ENCODE measurements around the gene HS3ST3B1. TPM values are rescaled to one million over a fixed set of nuclear protein-coding genes. Genes with fewer than 3 reads are reported as not detected.

Gene HS3ST3B1
- total RNA-seq, 1 experiment from 2014 or later, result 2.4 TPM

- no TSS peak for BruUV-seq (replicated peaks)
- H3K36me3 ChIP-seq (ENCODE audit: control insufficient read depth in 1 of 2, insufficient read depth in 2 of 2, low read length in 2 of 2), result no peaks in the 10 kb centered on the region
- no peaks in the 10 kb centered on the region for H4K20me1 ChIP-seq (ENCODE audit: insufficient read depth)
- H3K4me2 ChIP-seq (ENCODE audit: low read length), result no peak overlapping the region
- H2AFZ ChIP-seq (ENCODE audit: low read depth, low read length, poor library complexity, severe bottlenecking), result no peak overlapping the region
- H3K4me3 ChIP-seq (replicated peaks in 1 of 2; ENCODE audit: low read depth in 1 of 2, low read length in 2 of 2), result no peak overlapping the region
- H3K9ac ChIP-seq (ENCODE audit: low read length), result no peak overlapping the region
- ChIA-PET CTCF (no interaction called here), RAD21 (ENCODE audit: low non-redundant PET in 1 of 2, low total read pairs in 2 of 2, uncharacterized antibody in 2 of 2, unreplicated experiment in 2 of 2) (no interaction called here), POLR2A (interaction anchor here (1.0 kb wide), 1 partner anchor 17 kb away, joined by 3 read pairs; the partner anchor contains the start of gene HS3ST3B1)
- peaks cover 7% of the 10 kb centered on the region; the same call in 1 of the 2 replicates for H3K27me3 ChIP-seq (ENCODE audit: insufficient read depth, low read length)
- no peaks in the 10 kb centered on the region for H3K79me2 ChIP-seq (ENCODE audit: insufficient read depth, low read length)
- TF ChIP-seq ATF3 (IDR thresholded peaks at IDR 0.05), result no peak
- TF ChIP-seq ZNF274 (IDR thresholded peaks at IDR 0.05; ENCODE audit: low read depth, low read length), result no peak
- TF ChIP-seq FOSL1 (IDR thresholded peaks at IDR 0.05; ENCODE audit: low read depth), result no peak
- TF ChIP-seq EGR1 (IDR thresholded peaks at IDR 0.05; ENCODE audit: low read depth), result no peak
- TF ChIP-seq YY1 (IDR thresholded peaks at IDR 0.05; ENCODE audit: extremely low read depth, insufficient replicate concordance, low read depth, low read length), result no peak
- no peak for TF ChIP-seq CTCF (IDR thresholded peaks at IDR 0.05 in 2 of 3, conservative IDR thresholded peaks at IDR 0.05 in 1 of 3; ENCODE audit: borderline replicate concordance in 1 of 3, insufficient read depth in 1 of 3, low read depth in 2 of 3, low read length in 2 of 3)
- no peak for TF ChIP-seq CBX3 (IDR thresholded peaks at IDR 0.05; ENCODE audit: low read depth)
- TF ChIP-seq POLR2A (IDR thresholded peaks at IDR 0.05; ENCODE audit: borderline replicate concordance, extremely low read depth, insufficient read depth, insufficient read length), result no peak
- TF ChIP-seq TCF7L2 (IDR thresholded peaks at IDR 0.05; ENCODE audit: borderline replicate concordance, extremely low read depth, insufficient read depth, insufficient read length), result no peak
- no peak for TF ChIP-seq JUND (IDR thresholded peaks at IDR 0.05)
- TF ChIP-seq SRF (IDR thresholded peaks at IDR 0.05; ENCODE audit: low read depth), result no peak
- no peak for DNase-seq (ENCODE audit: low read depth, low spot score)
- H3K9me3 ChIP-seq (ENCODE audit: control insufficient read depth in 1 of 2, insufficient read depth in 1 of 2, low read depth in 1 of 2, low read length in 2 of 2), result no peaks in the 10 kb centered on the region
- H3K4me1 ChIP-seq (ENCODE audit: control insufficient read depth in 1 of 2, insufficient read depth in 2 of 2, low read length in 2 of 2), result no peaks in the 10 kb centered on the region
- no peak overlapping the region for H3K27ac ChIP-seq (ENCODE audit: low read depth, low read length)
- no peak for ATAC-seq
- H3K9me2 ChIP-seq (ENCODE audit: insufficient read depth), result no peaks in the 10 kb centered on the region
- intact Hi-C loops (cut with micrococcal nuclease), result no loop called here
These were observed 16.5 kb downstream of the HS3ST3B1 start for GRCh38 chr17:14317383-14317782.
